OCI-LY1 (cell line): ENCODE results near the gene CHCHD3.

Experiments
- H2AFZ ChIP-seq: fragments of 200-600 bp; sonication (generic), shearing (Covaris generic); 2 replicates; pipeline ENCODE4 v1.6.0; 2014; ENCODE audit warnings: antibody characterized with exemption, mild to moderate bottlenecking, low read length
- H3F3A ChIP-seq: fragments of 200-600 bp; sonication (generic), shearing (Covaris generic); 2 replicates; pipeline ENCODE4 v1.6.0; 2014; ENCODE audit warnings: mild to moderate bottlenecking, antibody characterized with exemption, low read length, moderate library complexity; ENCODE audit not compliant: insufficient read depth
- H3K27ac ChIP-seq: fragments of 200-600 bp; sonication (generic); 2 replicates; pipeline ENCODE4 v1.5.1; 2014; ENCODE audit warnings: low read length, mixed run types, mild to moderate bottlenecking, low read depth; ENCODE audit not compliant: poor library complexity, severe bottlenecking
- H3K27me3 ChIP-seq: fragments of 200-600 bp; sonication (generic); 2 replicates; pipeline ENCODE4 v1.6.0; 2014; ENCODE audit warnings: antibody characterized with exemption, mild to moderate bottlenecking, low read length, moderate library complexity; ENCODE audit not compliant: insufficient read depth
- H3K36me3 ChIP-seq: fragments of 200-600 bp; sonication (generic); 2 replicates; pipeline ENCODE4 v1.6.1; 2014; ENCODE audit warnings: mild to moderate bottlenecking, antibody characterized with exemption, low read length, moderate library complexity, mixed read lengths; ENCODE audit not compliant: insufficient read depth
- H3K4me1 ChIP-seq: fragments of 200-600 bp; sonication (generic); 2 replicates; pipeline ENCODE4 v1.5.1; 2014; ENCODE audit warnings: mild to moderate bottlenecking, low read length, moderate library complexity; ENCODE audit not compliant: insufficient read depth, severe bottlenecking
- H3K4me2 ChIP-seq: fragments of 200-600 bp; sonication (generic), shearing (Covaris generic); 2 replicates; pipeline ENCODE4 v1.6.1; 2014; ENCODE audit warnings: low read length
- H3K4me3 ChIP-seq: fragments of 200-600 bp; sonication (generic); 2 replicates; pipeline ENCODE4 v1.5.1; 2014; ENCODE audit warnings: low read length, low read depth, mild to moderate bottlenecking, mixed read lengths; ENCODE audit not compliant: poor library complexity, severe bottlenecking
- H3K79me2 ChIP-seq: fragments of 200-600 bp; shearing (Covaris generic); 2 replicates; pipeline ENCODE4 v1.6.1; 2016; ENCODE audit warnings: mixed run types, low read length, mixed read lengths; ENCODE audit not compliant: insufficient read depth
- H3K9ac ChIP-seq: fragments of 200-600 bp; sonication (generic), shearing (Covaris generic); 2 replicates; pipeline ENCODE4 v1.6.1; 2014; ENCODE audit warnings: mild to moderate bottlenecking, low read length, mixed read lengths
- H3K9me2 ChIP-seq: fragments of 200-600 bp; sonication (generic), shearing (Covaris generic); 2 replicates; pipeline ENCODE4 v1.6.1; 2014; ENCODE audit warnings: low read depth, mild to moderate bottlenecking, low read length, mixed read lengths
- H3K9me3 ChIP-seq: fragments of 200-600 bp; shearing (Covaris generic); 2 replicates; pipeline ENCODE4 v1.6.1; 2014; ENCODE audit warnings: low read length, mixed read lengths
- H4K20me1 ChIP-seq: fragments of 200-600 bp; sonication (generic), shearing (Covaris generic); 2 replicates; pipeline ENCODE4 v1.6.0; 2016; ENCODE audit warnings: mild to moderate bottlenecking, low read length; ENCODE audit not compliant: insufficient read depth
- CTCF ChIP-seq: fragments of 200-600 bp; sonication (generic), shearing (Covaris generic); IDR thresholded peaks from 2 replicates; pipeline ENCODE4 v1.5.1; 2017; ENCODE audit warnings: mild to moderate bottlenecking, antibody characterized with exemption, low read length, moderate library complexity, mixed read lengths
- EZH2 ChIP-seq: fragments of 200-600 bp; sonication (generic), shearing (Covaris generic); IDR thresholded peaks from 2 replicates; pipeline ENCODE4 v1.8.0; 2017; ENCODE audit warnings: borderline replicate concordance, mixed run types, mild to moderate bottlenecking, antibody characterized with exemption, low read length, moderate library complexity, mixed read lengths

Gene CHCHD3

GRCh38 chr7:133059263-133059662 is 22.6 kb downstream of the CHCHD3 start:
- TF ChIP-seq CTCF (no peak), EZH2 (no peak)
- H3K79me2 ChIP-seq, result peaks cover 51% of the 10 kb centered on the region
- H3K9me2 ChIP-seq, result no peaks in the 10 kb centered on the region
- H3K4me1 ChIP-seq, result peaks cover 25% of the 10 kb centered on the region
- H3F3A ChIP-seq, result no peaks in the 10 kb centered on the region
- H3K9me3 ChIP-seq, result no peaks in the 10 kb centered on the region
- no peaks in the 10 kb centered on the region for H3K27me3 ChIP-seq
- H3K36me3 ChIP-seq, result peaks cover 9% of the 10 kb centered on the region; the same call in 1 of the 2 replicates
- no peak overlapping the region for H3K9ac ChIP-seq
- no peaks in the 10 kb centered on the region for H4K20me1 ChIP-seq
- H3K4me3 ChIP-seq, result no peak overlapping the region
- peak overlapping the region; percentile 68 for H3K27ac ChIP-seq
- no peak overlapping the region for H2AFZ ChIP-seq
- H3K4me2 ChIP-seq, result no peak overlapping the region

GRCh38 chr7:133056370-133057238 is 25.3 kb downstream of the CHCHD3 start:
- H3K4me2 ChIP-seq, result no peak overlapping the region
- TF ChIP-seq EZH2 (no peak), CTCF (no peak)
- peaks cover 29% of the 10 kb centered on the region for H3K4me1 ChIP-seq
- no peak overlapping the region for H3K9ac ChIP-seq
- H3F3A ChIP-seq, result no peaks in the 10 kb centered on the region
- H2AFZ ChIP-seq, result no peak overlapping the region
- H3K27ac ChIP-seq, result no peak overlapping the region
- H3K27me3 ChIP-seq, result no peaks in the 10 kb centered on the region
- H3K79me2 ChIP-seq, result peaks cover 63% of the 10 kb centered on the region
- peaks cover 9% of the 10 kb centered on the region; the same call in 1 of the 2 replicates for H3K36me3 ChIP-seq
- no peak overlapping the region for H3K4me3 ChIP-seq
- no peaks in the 10 kb centered on the region for H3K9me3 ChIP-seq
- no peaks in the 10 kb centered on the region for H3K9me2 ChIP-seq
- no peaks in the 10 kb centered on the region for H4K20me1 ChIP-seq

- H3K9ac ChIP-seq, result no peak overlapping the region
- H3K4me2 ChIP-seq, result no peak overlapping the region
- no peaks in the 10 kb centered on the region for H3K27me3 ChIP-seq
- no peaks in the 10 kb centered on the region for H3K9me3 ChIP-seq
- H2AFZ ChIP-seq, result no peak overlapping the region
- no peaks in the 10 kb centered on the region for H3K9me2 ChIP-seq
- no peaks in the 10 kb centered on the region for H4K20me1 ChIP-seq
- TF ChIP-seq CTCF, result no peak
- TF ChIP-seq EZH2, result no peak
- no peak overlapping the region for H3K27ac ChIP-seq
- no peaks in the 10 kb centered on the region for H3F3A ChIP-seq
- peaks cover 72% of the 10 kb centered on the region for H3K79me2 ChIP-seq
- peaks cover 5% of the 10 kb centered on the region; the same call in 1 of the 2 replicates for H3K36me3 ChIP-seq
- H3K4me1 ChIP-seq, result peaks cover 23% of the 10 kb centered on the region
- no peak overlapping the region for H3K4me3 ChIP-seq
Observed at GRCh38 chr7:133054162-133054840, 27.6 kb downstream of the CHCHD3 start.
